Nephron (organoid): Measurements from ENCODE around the gene SASH1.

Experiments
- H3K27ac Mint-ChIP-seq, 3 experiments: 2 replicates each; pipeline ENCODE4 v1.8.0; 2020; ENCODE audit warnings: mixed read lengths in 3 of 3, mild to moderate bottlenecking in 2 of 3, moderate library complexity in 1 of 3
- H3K27me3 Mint-ChIP-seq: 2 replicates; pipeline ENCODE4 v1.8.0; 2021; ENCODE audit warnings: low read depth, mild to moderate bottlenecking, moderate library complexity, mixed read lengths
- H3K36me3 Mint-ChIP-seq: 2 replicates; pipeline ENCODE4 v1.8.0; 2020; ENCODE audit warnings: low read depth, mixed read lengths
- H3K4me1 Mint-ChIP-seq: 2 replicates; pipeline ENCODE4 v1.8.0; 2020; ENCODE audit warnings: mixed read lengths
- H3K4me3 Mint-ChIP-seq, 3 experiments: 2 replicates each; pipeline ENCODE4 v1.8.0; 2020; ENCODE audit warnings: mild to moderate bottlenecking in 3 of 3, mixed read lengths in 3 of 3, moderate library complexity in 2 of 3
- H3K9me3 Mint-ChIP-seq: 2 replicates; pipeline ENCODE4 v1.8.0; 2020; ENCODE audit warnings: mixed read lengths
- CTCF ChIP-seq, 3 experiments: fragments of 200-600 bp; sonication (generic); IDR thresholded peaks; one replicate each; pipeline ENCODE4 v1.5.0; 2021; ENCODE audit warnings: antibody characterized with exemption in 3 of 3; ENCODE audit not compliant: unreplicated experiment in 3 of 3

The SASH1 gene

GRCh38 chr6:148465011-148465335 is 122.3 kb downstream of the SASH1 start:
- no peak for TF ChIP-seq CTCF (IDR thresholded peaks at IDR 0.05; ENCODE audit: unreplicated experiment in 3 of 3)
- peak overlapping the region; percentile 30 to 63 (median 53) for H3K27ac Mint-ChIP-seq
- no peak overlapping the region for H3K4me3 Mint-ChIP-seq
- no peaks in the 10 kb centered on the region for H3K36me3 Mint-ChIP-seq
- H3K9me3 Mint-ChIP-seq: no peaks in the 10 kb centered on the region
- H3K4me1 Mint-ChIP-seq: peaks cover 62% of the 10 kb centered on the region
- no peaks in the 10 kb centered on the region for H3K27me3 Mint-ChIP-seq

GRCh38 chr6:148465670-148466069 is 123.0 kb downstream of the SASH1 start:
- H3K27me3 Mint-ChIP-seq: no peaks in the 10 kb centered on the region
- peak overlapping the region; percentile 9 to 81 (median 40) for H3K27ac Mint-ChIP-seq
- no peak for TF ChIP-seq CTCF (IDR thresholded peaks at IDR 0.05; ENCODE audit: unreplicated experiment in 3 of 3)
- no peak overlapping the region for H3K4me3 Mint-ChIP-seq
- H3K4me1 Mint-ChIP-seq: peaks cover 62% of the 10 kb centered on the region
- H3K9me3 Mint-ChIP-seq: no peaks in the 10 kb centered on the region
- H3K36me3 Mint-ChIP-seq: no peaks in the 10 kb centered on the region

DNA sequence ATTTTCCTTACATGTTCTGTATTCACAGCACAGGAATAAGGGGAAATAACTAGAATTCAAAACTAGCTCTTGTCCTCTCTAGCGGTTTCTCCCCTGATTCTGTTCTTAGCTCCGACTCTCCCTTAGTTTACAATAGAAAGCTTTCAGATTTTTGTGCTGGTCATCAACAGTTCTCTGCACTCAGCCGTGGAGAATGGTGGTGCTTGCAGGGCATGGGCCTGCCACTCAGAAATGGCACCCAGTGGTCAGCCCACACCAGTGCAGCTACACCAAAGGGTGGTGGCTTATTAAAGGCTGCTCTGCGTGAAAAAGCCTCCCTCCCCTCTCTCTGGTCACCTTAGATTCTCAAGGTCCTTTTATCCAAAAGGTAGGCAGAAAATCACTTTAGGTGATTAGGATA is 123.5 kb downstream of the SASH1 start:
- Mint-ChIP-seq H3K27ac (peak overlapping the region; percentile 40 to 81 (median 78)), H3K4me3 (no peak overlapping the region), H3K4me1 (peaks cover 65% of the 10 kb centered on the region), H3K9me3 (no peaks in the 10 kb centered on the region), H3K27me3 (no peaks in the 10 kb centered on the region), H3K36me3 (no peaks in the 10 kb centered on the region)
- TF ChIP-seq CTCF (IDR thresholded peaks at IDR 0.05; ENCODE audit: unreplicated experiment in 3 of 3): no peak

- no peak overlapping the region for H3K4me3 Mint-ChIP-seq
- H3K27ac Mint-ChIP-seq: peak overlapping the region in 2 of 3 experiments; percentile 10 to 12
- no peaks in the 10 kb centered on the region for H3K27me3 Mint-ChIP-seq
- no peaks in the 10 kb centered on the region for H3K9me3 Mint-ChIP-seq
- peaks cover 13% of the 10 kb centered on the region for H3K36me3 Mint-ChIP-seq
- H3K4me1 Mint-ChIP-seq: peaks cover 63% of the 10 kb centered on the region
- no peak for TF ChIP-seq CTCF (IDR thresholded peaks at IDR 0.05; ENCODE audit: unreplicated experiment in 3 of 3)
Measured at GRCh38 chr6:148467926-148468325, 125.3 kb downstream of the SASH1 start.

DNA sequence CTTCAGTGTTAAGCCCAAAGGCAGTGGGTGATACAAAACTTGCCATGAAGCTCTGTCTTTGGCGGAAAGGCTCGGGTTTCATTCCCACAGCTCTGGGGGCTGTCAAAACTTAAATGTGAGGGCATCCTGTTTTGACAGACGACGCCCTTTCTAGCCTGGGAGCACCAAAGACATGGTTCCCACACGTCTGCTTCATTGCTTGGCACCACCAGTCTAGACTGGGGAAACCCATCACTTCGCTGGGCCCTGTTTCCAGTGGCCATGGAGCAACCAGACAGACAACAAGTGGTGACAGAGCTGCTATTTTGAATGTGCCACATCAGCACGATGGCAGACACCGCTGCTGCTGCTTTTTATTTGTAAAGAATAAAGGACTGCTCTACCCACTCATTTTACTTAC is 127.5 kb downstream of the SASH1 start:
- peak overlapping the region in 2 of 3 experiments; percentile 51 to 54 for H3K27ac Mint-ChIP-seq
- H3K9me3 Mint-ChIP-seq: no peaks in the 10 kb centered on the region
- H3K36me3 Mint-ChIP-seq: peaks cover 27% of the 10 kb centered on the region
- TF ChIP-seq CTCF (IDR thresholded peaks at IDR 0.05; ENCODE audit: unreplicated experiment in 3 of 3): no peak
- no peak overlapping the region for H3K4me3 Mint-ChIP-seq
- H3K27me3 Mint-ChIP-seq: no peaks in the 10 kb centered on the region
- peaks cover 52% of the 10 kb centered on the region for H3K4me1 Mint-ChIP-seq

DNA sequence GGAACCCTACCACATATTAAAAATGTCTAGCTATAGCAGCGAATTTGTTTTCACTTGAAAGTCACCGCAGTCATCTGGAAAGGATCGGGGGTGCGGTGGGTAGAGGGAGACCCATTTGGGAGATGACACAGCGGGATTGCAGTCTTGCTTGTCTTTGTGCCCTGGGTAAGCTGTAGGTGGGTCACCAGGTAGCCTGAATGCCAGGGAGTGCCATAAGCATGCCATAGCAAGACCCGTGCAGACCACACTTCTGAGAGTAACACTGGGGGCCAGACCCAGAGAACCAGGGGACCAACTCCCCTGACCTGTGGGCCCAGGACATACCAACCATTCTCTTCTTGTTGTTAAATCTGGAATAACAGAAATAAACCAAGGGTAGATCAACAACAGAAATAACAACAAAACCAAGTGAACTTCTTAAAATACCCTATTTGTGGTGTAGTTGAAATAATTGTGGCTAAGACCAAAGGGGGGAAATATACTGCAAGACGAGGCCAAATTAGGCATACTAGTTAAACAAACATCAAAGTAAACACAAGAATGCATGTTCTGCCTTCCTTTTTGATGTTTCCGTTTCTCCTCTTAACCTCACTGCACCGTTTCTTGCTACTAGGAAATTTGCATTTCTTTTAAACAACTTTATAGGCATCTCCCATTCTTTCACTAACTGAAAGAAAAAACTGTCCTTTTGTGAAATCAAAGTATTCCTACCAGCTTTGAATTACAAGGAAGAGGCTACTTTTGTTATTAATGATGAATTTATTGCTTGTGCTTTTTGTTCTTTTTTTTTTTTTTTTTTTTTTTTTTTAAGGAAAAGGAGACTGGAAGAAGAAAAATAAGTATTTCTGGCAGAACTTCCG is 128.2 kb downstream of the SASH1 start:
- H3K36me3 Mint-ChIP-seq: peaks cover 34% of the 10 kb centered on the region
- peak overlapping the region in 1 of 3 experiments; percentile 54 for H3K27ac Mint-ChIP-seq
- H3K9me3 Mint-ChIP-seq: no peaks in the 10 kb centered on the region
- TF ChIP-seq CTCF (IDR thresholded peaks at IDR 0.05; ENCODE audit: unreplicated experiment in 3 of 3): no peak
- no peak overlapping the region for H3K4me3 Mint-ChIP-seq
- H3K4me1 Mint-ChIP-seq: peaks cover 48% of the 10 kb centered on the region
- no peaks in the 10 kb centered on the region for H3K27me3 Mint-ChIP-seq
